T1000 (cell line): Measurements from ENCODE around the gene LRCH3.

Source experiments
- DNase-seq: peaks from one replicate; lab custom pipeline; 2025; ENCODE audit warnings: mixed read lengths; lab: John Stamatoyannopoulos, UW

Gene LRCH3

GRCh38 chr3:197936819-197937384, 145.8 kb downstream of the LRCH3 start:
- DNase-seq = no peak
